ENCODE results near the gene AKAP11. TPM values are rescaled to one million over a fixed set of nuclear protein-coding genes. Genes with fewer than 3 reads are reported as not detected.

AKAP11 gene, protein sequence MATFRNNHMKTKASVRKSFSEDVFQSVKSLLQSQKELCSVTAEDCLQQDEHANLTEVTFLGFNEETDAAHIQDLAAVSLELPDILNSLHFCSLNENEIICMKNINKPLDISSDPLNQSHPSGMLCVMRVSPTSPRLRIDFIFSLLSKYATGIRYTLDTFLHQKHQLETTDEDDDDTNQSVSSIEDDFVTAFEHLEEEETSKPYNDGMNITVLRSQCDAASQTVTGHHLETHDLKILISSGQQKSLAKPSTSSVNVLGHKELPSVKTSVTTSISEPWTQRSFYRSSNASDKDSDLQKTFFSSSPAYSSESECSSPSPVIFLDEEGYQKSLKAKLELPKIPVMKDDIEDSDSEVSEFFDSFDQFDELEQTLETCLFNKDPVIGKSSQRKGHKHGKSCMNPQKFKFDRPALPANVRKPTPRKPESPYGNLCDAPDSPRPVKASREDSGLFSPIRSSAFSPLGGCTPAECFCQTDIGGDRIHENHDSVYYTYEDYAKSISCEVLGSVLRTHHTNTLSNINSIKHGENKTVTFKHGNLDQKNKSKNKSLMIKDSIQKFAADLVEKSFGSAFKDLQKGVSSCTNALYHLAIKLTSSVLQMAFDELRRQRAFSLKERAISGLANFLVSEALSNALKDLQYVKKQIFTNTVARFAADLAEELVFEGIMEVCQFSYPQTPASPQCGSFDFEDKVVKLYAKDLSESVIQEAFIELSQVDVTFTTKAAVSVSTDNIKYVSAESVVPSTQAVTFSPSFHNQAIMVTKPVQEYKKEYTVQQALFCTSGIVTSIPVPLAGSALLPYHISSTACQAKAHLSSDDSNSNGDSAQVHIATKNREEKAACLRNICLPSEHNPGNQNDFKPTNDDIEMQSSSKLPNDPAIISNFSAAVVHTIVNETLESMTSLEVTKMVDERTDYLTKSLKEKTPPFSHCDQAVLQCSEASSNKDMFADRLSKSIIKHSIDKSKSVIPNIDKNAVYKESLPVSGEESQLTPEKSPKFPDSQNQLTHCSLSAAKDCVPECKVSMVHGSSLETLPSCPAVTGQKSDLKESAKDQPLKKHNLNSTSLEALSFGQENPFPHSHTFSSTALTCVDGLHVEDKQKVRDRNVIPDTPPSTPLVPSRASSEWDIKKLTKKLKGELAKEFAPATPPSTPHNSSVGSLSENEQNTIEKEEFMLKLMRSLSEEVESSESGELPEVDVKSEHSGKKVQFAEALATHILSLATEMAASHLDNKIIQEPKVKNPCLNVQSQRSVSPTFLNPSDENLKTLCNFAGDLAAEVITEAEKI (N-terminal part only)
- polyA plus RNA-seq (11.9 to 17.4 TPM (median 15.0 TPM) in 3 replicates), polyA minus RNA-seq (6.7 to 33.6 TPM (median 23.3 TPM) in 3 replicates)
- 7.5 TPM for polyA plus RNA-seq (2011; ENCODE audit: low read depth)
- polyA plus RNA-seq (2011; cell fraction: cytosol; rRNA removed) = 7.1 and 15.4 TPM in 2 replicates
- polyA plus RNA-seq (2011; cell fraction: nucleus; rRNA removed) = 18.8 and 24.0 TPM in 2 replicates
- 9.4 and 10.3 TPM in 2 replicates for polyA plus RNA-seq (2012; ENCODE audit: low replicate concordance)
- 15.2 TPM for polyA minus RNA-seq (2011; cell fraction: cytosol; rRNA and poly(A)+ RNA removed)
- 26.5 and 55.1 TPM in 2 replicates for polyA minus RNA-seq (2011; cell fraction: nucleus; rRNA and poly(A)+ RNA removed)

DNA sequence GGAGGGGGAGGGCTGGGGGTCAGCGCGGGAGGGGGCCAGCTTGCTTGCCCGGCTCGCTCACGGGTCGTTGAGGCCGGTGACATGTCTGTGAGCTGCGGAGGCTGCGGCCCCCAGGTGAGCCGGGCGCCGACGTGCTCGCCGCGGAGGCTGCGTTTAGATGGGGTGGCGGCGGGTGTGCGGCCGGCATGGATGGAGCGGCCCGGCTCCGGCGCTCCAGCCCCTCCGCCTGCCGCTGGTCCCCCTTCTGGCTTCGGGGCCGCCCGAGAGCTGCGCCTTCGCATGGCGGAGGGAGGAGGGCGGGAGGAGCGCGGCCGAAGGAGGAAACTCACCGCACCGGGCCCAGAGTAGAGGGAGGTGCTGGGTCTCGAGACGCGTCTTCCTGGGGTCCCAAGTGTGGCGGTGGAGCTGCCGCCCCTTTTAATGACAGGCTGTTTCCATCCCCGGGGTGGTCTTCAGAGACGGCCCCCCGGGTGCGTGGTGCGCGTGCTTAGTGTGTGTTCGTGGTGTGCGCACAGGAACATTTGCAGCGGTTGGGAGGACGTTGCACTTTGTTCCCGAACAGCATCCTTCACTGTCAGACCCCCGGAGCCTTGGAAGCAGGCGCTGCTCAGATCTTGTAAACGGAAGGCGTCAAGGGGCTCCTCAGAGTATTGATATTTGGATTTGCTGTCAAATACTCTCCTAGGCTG is at the start of gene AKAP11:
AKAP11 (plus strand) TSS at position 38 of the 689 bp plus-strand sequence. CDS start 14,197 bp downstream, outside the sequence.
- Histone ChIP-seq H2AFZ (ENCODE audit: control insufficient read depth, low read length) (peak within 1 kb of the TSS; percentile 93), H3K27ac (ENCODE audit: control insufficient read depth, insufficient read depth, low read length) (peak within 1 kb of the TSS; percentile 67), H3K9me1 (ENCODE audit: control insufficient read depth, extremely low read depth, insufficient read depth, low read length) (no peaks in the 10 kb centered on the region), H3K36me3 (ENCODE audit: control insufficient read depth in 2 of 2, extremely low read depth in 1 of 2, insufficient read depth in 2 of 2, low read length in 2 of 2) (no peaks in the 10 kb centered on the region), H3K9ac (ENCODE audit: control insufficient read depth, extremely low read depth, insufficient read depth, low read length) (peak within 1 kb of the TSS; percentile 85), H3K27me3 (ENCODE audit: control insufficient read depth, extremely low read depth, insufficient read depth, low read length) (no peaks in the 10 kb centered on the region), H3K79me2 (ENCODE audit: control insufficient read depth, insufficient read depth, low read length) (peaks cover 19% of the 10 kb centered on the region), H3K4me1 (ENCODE audit: control insufficient read depth, extremely low read depth, insufficient read depth, low read length) (peaks cover 17% of the 10 kb centered on the region), H4K20me1 (ENCODE audit: control insufficient read depth, extremely low read depth, insufficient read depth, low read length) (no peaks in the 10 kb centered on the region), H3K4me2 (ENCODE audit: control insufficient read depth, extremely low read depth, insufficient read depth, low read depth, low read length) (peak within 1 kb of the TSS; percentile 96), H3K4me3 (ENCODE audit: control insufficient read depth in 2 of 3, extremely low read depth in 1 of 3, insufficient read depth in 2 of 3, low read depth in 1 of 3, low read length in 3 of 3) (peak within 1 kb of the TSS; percentile 75 to 85 (median 80)), H3K9me3 (ENCODE audit: control insufficient read depth, low read depth, low read length) (no peaks in the 10 kb centered on the region)
- no peak for DNase-seq (ENCODE audit: low read depth, low spot score)
- dilution Hi-C loops (cut with MboI; ENCODE audit: extremely low pct_ligation_motif_present, low sequenced_read_pairs) = no loop called here
- no peak for FAIRE-seq
- no peak for TF ChIP-seq EZH2 (IDR thresholded peaks at IDR 0.05; ENCODE audit: low read length)
- TF ChIP-seq, protein P1, sequence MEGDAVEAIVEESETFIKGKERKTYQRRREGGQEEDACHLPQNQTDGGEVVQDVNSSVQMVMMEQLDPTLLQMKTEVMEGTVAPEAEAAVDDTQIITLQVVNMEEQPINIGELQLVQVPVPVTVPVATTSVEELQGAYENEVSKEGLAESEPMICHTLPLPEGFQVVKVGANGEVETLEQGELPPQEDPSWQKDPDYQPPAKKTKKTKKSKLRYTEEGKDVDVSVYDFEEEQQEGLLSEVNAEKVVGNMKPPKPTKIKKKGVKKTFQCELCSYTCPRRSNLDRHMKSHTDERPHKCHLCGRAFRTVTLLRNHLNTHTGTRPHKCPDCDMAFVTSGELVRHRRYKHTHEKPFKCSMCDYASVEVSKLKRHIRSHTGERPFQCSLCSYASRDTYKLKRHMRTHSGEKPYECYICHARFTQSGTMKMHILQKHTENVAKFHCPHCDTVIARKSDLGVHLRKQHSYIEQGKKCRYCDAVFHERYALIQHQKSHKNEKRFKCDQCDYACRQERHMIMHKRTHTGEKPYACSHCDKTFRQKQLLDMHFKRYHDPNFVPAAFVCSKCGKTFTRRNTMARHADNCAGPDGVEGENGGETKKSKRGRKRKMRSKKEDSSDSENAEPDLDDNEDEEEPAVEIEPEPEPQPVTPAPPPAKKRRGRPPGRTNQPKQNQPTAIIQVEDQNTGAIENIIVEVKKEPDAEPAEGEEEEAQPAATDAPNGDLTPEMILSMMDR (optimal IDR thresholded peaks at IDR 0.05 in 1 of 3, IDR thresholded peaks at IDR 0.05 in 1 of 3, conservative IDR thresholded peaks at IDR 0.05 in 1 of 3; ENCODE audit: extremely low read depth in 1 of 3, insufficient read depth in 2 of 3, low read length in 3 of 3) = no peak

DNA sequence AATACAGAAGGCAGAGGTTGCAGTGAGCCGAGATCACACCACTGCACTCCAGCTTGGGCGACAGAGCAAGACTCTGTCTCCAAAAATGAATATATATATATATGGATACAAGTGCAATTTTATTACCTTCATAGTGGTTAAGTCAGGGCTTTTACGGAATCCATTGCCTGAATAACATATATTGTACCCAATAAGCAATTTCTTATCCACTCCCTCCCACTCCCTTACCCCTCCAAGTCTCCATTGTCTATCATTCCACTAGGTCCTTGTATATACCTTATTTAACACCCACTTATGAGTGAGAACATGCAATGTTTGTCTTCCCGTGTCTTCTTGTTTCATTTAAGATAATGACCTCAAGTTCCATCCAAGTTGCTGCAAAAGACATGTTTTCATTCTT is 48.3 kb upstream of the AKAP11 start:
- no peak for TF ChIP-seq EZH2 (IDR thresholded peaks at IDR 0.05; ENCODE audit: low read length)
- TF ChIP-seq, protein P1 (optimal IDR thresholded peaks at IDR 0.05 in 1 of 3, IDR thresholded peaks at IDR 0.05 in 1 of 3, conservative IDR thresholded peaks at IDR 0.05 in 1 of 3; ENCODE audit: extremely low read depth in 1 of 3, insufficient read depth in 2 of 3, low read length in 3 of 3) = no peak
- Histone ChIP-seq H4K20me1 (ENCODE audit: control insufficient read depth, extremely low read depth, insufficient read depth, low read length) (no peaks in the 10 kb centered on the region), H3K4me3 (ENCODE audit: control insufficient read depth in 2 of 3, extremely low read depth in 1 of 3, insufficient read depth in 2 of 3, low read depth in 1 of 3, low read length in 3 of 3) (no peak overlapping the region), H3K4me1 (ENCODE audit: control insufficient read depth, extremely low read depth, insufficient read depth, low read length) (peaks cover 2% of the 10 kb centered on the region), H3K79me2 (ENCODE audit: control insufficient read depth, insufficient read depth, low read length) (no peaks in the 10 kb centered on the region), H3K9me3 (ENCODE audit: control insufficient read depth, low read depth, low read length) (no peaks in the 10 kb centered on the region), H2AFZ (ENCODE audit: control insufficient read depth, low read length) (no peak overlapping the region), H3K4me2 (ENCODE audit: control insufficient read depth, extremely low read depth, insufficient read depth, low read depth, low read length) (no peak overlapping the region), H3K27me3 (ENCODE audit: control insufficient read depth, extremely low read depth, insufficient read depth, low read length) (no peaks in the 10 kb centered on the region), H3K36me3 (ENCODE audit: control insufficient read depth in 2 of 2, extremely low read depth in 1 of 2, insufficient read depth in 2 of 2, low read length in 2 of 2) (peaks cover 14 to 15% of the 10 kb centered on the region in 2 experiments), H3K27ac (ENCODE audit: control insufficient read depth, insufficient read depth, low read length) (no peak overlapping the region), H3K9me1 (ENCODE audit: control insufficient read depth, extremely low read depth, insufficient read depth, low read length) (no peaks in the 10 kb centered on the region), H3K9ac (ENCODE audit: control insufficient read depth, extremely low read depth, insufficient read depth, low read length) (no peak overlapping the region)
- dilution Hi-C loops (cut with MboI; ENCODE audit: extremely low pct_ligation_motif_present, low sequenced_read_pairs) = no loop called here
- FAIRE-seq (no peak), DNase-seq (ENCODE audit: low read depth, low spot score) (no peak)
